Activated CD4-positive, alpha-beta T cell treated with anti-CD3 and anti-CD28 coated beads, Interleukin-2, amount 10 ng/mL, durations not matched to agents 7 days and 5 days (primary cell): ENCODE measurements around the gene DYNC1I2. TPM values are rescaled to one million over a fixed set of nuclear protein-coding genes. Genes with fewer than 3 reads are reported as not detected.
"Not testable (repeated sequence)": the region's sequence is repeated elsewhere in the genome, so short reads cannot be mapped to it uniquely, and the experiment has no call there.

ENCODE experiments used
- CTCF ChIA-PET: fragments of 350-600 bp; sonication (Branson Sonifier 250); formaldehyde crosslinking; loops from one replicate; lab custom pipeline; 2021; ENCODE audit warnings: antibody characterized with exemption; lab: Charles Lee
- POLR2A ChIA-PET: fragments of 350-600 bp; sonication (Branson Sonifier 250); formaldehyde crosslinking; loops from one replicate; lab custom pipeline; 2021; ENCODE audit warnings: antibody characterized with exemption; lab: Charles Lee
- DNase-seq: peaks from one replicate; pipeline ENCODE4 v3.0.0-alpha.2; 2020
- H3K27ac Mint-ChIP-seq: one replicate; pipeline ENCODE4 v1.8.0; 2021; ENCODE audit warnings: mild to moderate bottlenecking, moderate library complexity, mixed read lengths
- H3K27me3 Mint-ChIP-seq: one replicate; pipeline ENCODE4 v1.8.0; 2021; ENCODE audit warnings: mixed read lengths
- H3K36me3 Mint-ChIP-seq: one replicate; pipeline ENCODE4 v1.8.0; 2021; ENCODE audit warnings: low read depth, mixed read lengths
- H3K4me1 Mint-ChIP-seq: one replicate; pipeline ENCODE4 v1.8.0; 2021; ENCODE audit warnings: mixed read lengths
- H3K4me3 Mint-ChIP-seq: one replicate; pipeline ENCODE4 v1.8.0; 2021; ENCODE audit warnings: mild to moderate bottlenecking, moderate library complexity, mixed read lengths
- H3K9me3 Mint-ChIP-seq: one replicate; pipeline ENCODE4 v1.8.0; 2021; ENCODE audit warnings: mixed read lengths
- total RNA-seq, 2 experiments: library from RNA; stranded (reverse); gene quantifications; one replicate each; pipeline ENCODE4 v1.2.3, GENCODE V29; 2021

The DYNC1I2 gene
- total RNA-seq, 2 experiments from 2014 or later = 49.5 to 52.5 TPM

DNA sequence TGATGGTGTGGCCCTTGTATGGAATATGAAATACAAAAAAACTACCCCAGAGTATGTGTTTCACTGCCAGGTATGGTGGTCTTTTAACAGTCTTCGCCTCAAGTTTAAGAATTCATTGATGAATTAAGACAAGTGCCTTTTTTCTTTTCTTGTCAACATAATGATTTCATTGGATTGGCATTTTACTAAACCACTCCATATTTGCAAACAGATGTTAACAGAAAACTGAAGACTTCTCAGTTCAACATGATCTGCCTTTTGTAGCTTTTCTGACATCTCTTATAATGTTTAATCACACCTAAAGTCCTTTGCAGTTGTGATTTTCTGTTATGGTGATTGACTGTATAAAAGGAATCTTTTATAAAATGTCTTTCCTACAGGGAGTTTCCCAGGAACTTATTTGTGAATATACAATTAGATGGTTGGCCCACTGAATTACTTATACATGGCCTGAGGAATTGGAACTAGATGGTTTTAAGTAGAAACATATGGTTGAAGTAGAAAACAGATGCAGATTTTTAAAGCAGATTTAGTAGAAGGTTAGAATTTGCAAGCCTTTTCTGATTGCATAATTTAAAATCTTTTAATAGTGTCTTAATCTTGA, 39.7 kb downstream of the DYNC1I2 start:
- CTCF ChIA-PET = no interaction called here
- Mint-ChIP-seq H3K4me3 (no peak overlapping the region), H3K4me1 (no peaks in the 10 kb centered on the region)

GRCh38 chr2:171728989-171729951, 42.0 kb downstream of the DYNC1I2 start:
- Mint-ChIP-seq H3K4me3 (no peak overlapping the region), H3K9me3 (no peaks in the 10 kb centered on the region), H3K36me3 (peaks cover 53% of the 10 kb centered on the region), H3K4me1 (no peaks in the 10 kb centered on the region), H3K27me3 (no peaks in the 10 kb centered on the region), H3K27ac (no peak overlapping the region)
- DNase-seq = no peak
- POLR2A ChIA-PET = no interaction called here
- CTCF ChIA-PET = no interaction called here

More for the DNA sequence above, 39.7 kb downstream of the DYNC1I2 start:
- no peak for DNase-seq
- POLR2A ChIA-PET = no interaction called here
- Mint-ChIP-seq H3K36me3 (peaks cover 40% of the 10 kb centered on the region), H3K27ac (no peak overlapping the region), H3K27me3 (no peaks in the 10 kb centered on the region), H3K9me3 (no peaks in the 10 kb centered on the region)

- no peak for DNase-seq
- ChIA-PET CTCF (no interaction called here), POLR2A (no interaction called here)
- no peaks in the 10 kb centered on the region for H3K27me3 Mint-ChIP-seq
- H3K9me3 Mint-ChIP-seq = no peaks in the 10 kb centered on the region
- H3K4me3 Mint-ChIP-seq = no peak overlapping the region
- H3K4me1 Mint-ChIP-seq = no peaks in the 10 kb centered on the region
- H3K36me3 Mint-ChIP-seq = peaks cover 56% of the 10 kb centered on the region
- H3K27ac Mint-ChIP-seq = no peak overlapping the region
Observed at GRCh38 chr2:171729952-171730317, 42.7 kb downstream of the DYNC1I2 start.

GRCh38 chr2:171735991-171736710, 48.9 kb downstream of the DYNC1I2 start:
- Mint-ChIP-seq H3K27ac (no peak overlapping the region), H3K36me3 (peaks cover 51% of the 10 kb centered on the region), H3K27me3 (no peaks in the 10 kb centered on the region), H3K4me1 (peaks cover 4% of the 10 kb centered on the region), H3K4me3 (no peak overlapping the region), H3K9me3 (no peaks in the 10 kb centered on the region)
- no peak for DNase-seq
- ChIA-PET POLR2A (no interaction called here), CTCF (no interaction called here)

DNA sequence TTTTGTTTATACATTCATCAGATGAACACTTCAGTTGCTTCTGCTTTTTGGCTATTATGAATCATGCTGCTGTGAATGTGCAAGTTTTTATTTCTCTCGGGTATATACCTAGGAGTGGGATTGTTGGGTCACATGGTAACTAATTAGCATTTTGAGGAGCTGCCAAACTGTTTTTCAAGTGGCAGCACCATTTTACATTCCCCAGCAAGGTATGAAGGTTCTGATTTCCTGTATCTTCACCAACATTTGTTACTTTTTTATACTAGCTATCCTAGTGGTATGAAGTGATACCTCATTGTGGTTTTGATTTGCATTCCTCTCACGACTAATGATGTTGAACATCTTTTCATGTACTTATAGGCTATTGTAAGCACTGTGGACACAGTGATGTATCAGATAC, 53.9 kb downstream of the DYNC1I2 start:
- peaks cover 54% of the 10 kb centered on the region for H3K36me3 Mint-ChIP-seq
- ChIA-PET POLR2A (no interaction called here), CTCF (no interaction called here)
- no peak overlapping the region for H3K4me3 Mint-ChIP-seq
- peaks cover 8% of the 10 kb centered on the region for H3K4me1 Mint-ChIP-seq
- no peaks in the 10 kb centered on the region for H3K9me3 Mint-ChIP-seq
- H3K27ac Mint-ChIP-seq = no peak overlapping the region
- DNase-seq = no peak
- no peaks in the 10 kb centered on the region for H3K27me3 Mint-ChIP-seq

- H3K4me1 Mint-ChIP-seq = peaks cover 8% of the 10 kb centered on the region
- H3K9me3 Mint-ChIP-seq = no peaks in the 10 kb centered on the region
- H3K4me3 Mint-ChIP-seq = no peak overlapping the region
- no peak for DNase-seq
- CTCF ChIA-PET = no interaction called here
- H3K36me3 Mint-ChIP-seq = peaks cover 50% of the 10 kb centered on the region
- no peaks in the 10 kb centered on the region for H3K27me3 Mint-ChIP-seq
- H3K27ac Mint-ChIP-seq = no peak overlapping the region
- POLR2A ChIA-PET = no interaction called here
Observed at GRCh38 chr2:171742760-171743159, 55.5 kb downstream of the DYNC1I2 start.

DNA sequence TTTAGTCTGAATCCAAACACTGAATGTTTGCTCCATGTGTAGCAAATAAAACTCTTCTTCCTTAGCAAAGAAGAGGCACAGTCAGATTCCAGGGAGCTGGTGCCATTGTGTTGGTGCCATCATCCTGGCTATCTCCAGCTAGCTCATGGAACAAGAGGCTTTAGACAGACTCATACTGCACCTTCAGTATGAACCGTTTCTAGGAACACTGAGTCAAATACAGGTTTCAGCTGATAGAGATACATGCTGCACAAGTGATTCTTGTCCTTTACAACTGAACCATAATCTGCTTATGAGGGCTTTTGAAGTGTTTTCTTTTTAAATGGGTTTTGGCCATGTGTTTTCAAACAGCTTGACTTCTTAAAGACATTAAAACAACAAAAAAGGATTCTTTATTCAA, 57.9 kb downstream of the DYNC1I2 start:
- peaks cover 8% of the 10 kb centered on the region for H3K4me1 Mint-ChIP-seq
- ChIA-PET CTCF (no interaction called here), POLR2A (no interaction called here)
- no peaks in the 10 kb centered on the region for H3K9me3 Mint-ChIP-seq
- no peak overlapping the region for H3K27ac Mint-ChIP-seq
- no peak for DNase-seq
- H3K36me3 Mint-ChIP-seq = peaks cover 54% of the 10 kb centered on the region
- H3K4me3 Mint-ChIP-seq = no peak overlapping the region
- no peaks in the 10 kb centered on the region for H3K27me3 Mint-ChIP-seq

DNA sequence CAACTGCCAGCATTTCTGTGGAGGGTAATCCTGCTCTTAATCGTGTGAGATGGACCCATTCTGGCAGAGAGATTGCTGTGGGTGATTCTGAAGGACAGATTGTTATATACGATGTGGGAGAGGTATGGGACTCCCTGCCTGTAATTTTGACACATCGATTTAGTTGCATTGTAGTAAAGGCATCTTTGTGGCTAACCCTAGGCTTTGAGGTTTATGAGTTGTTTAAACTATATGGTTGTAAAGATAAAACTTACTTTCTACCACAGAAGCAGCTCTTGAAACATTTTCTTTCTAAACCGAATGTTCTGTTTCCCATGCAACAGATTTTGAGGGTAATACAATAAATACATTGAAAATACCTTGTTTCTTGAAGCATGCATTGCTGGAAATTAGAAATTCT, 58.5 kb downstream of the DYNC1I2 start:
- Mint-ChIP-seq H3K27me3 (no peaks in the 10 kb centered on the region), H3K4me3 (no peak overlapping the region), H3K4me1 (peaks cover 8% of the 10 kb centered on the region), H3K9me3 (no peaks in the 10 kb centered on the region), H3K27ac (no peak overlapping the region), H3K36me3 (peaks cover 50% of the 10 kb centered on the region)
- CTCF ChIA-PET = no interaction called here
- POLR2A ChIA-PET = no interaction called here
- DNase-seq = no peak

DNA sequence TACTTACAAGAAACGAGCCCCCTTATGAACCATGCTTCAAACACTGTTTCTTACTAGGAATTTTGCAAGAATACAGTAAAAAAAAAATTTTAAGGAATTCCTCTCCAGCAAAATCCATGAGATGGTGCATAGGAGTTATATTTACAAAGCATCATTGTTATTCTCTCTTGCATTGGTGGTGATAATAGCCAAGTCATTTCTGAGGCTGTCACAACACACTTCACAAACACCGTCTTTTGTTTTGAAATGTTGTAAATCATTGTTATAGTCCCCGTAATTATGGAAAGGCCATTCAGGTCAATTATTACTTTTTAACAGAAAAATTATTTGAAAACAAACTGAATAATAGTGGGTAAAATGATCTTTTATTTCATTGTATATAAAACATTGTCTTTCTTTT, 60.1 kb downstream of the DYNC1I2 start:
- Mint-ChIP-seq H3K27ac (no peak overlapping the region), H3K9me3 (no peaks in the 10 kb centered on the region), H3K27me3 (no peaks in the 10 kb centered on the region), H3K4me1 (no peaks in the 10 kb centered on the region), H3K4me3 (no peak overlapping the region), H3K36me3 (peaks cover 43% of the 10 kb centered on the region)
- POLR2A ChIA-PET = no interaction called here
- DNase-seq = no peak
- CTCF ChIA-PET = no interaction called here

GRCh38 chr2:171754254-171754939, 67.1 kb downstream of the DYNC1I2 start:
- H3K36me3 Mint-ChIP-seq = peaks cover 53% of the 10 kb centered on the region
- ChIA-PET CTCF (no interaction called here), POLR2A (no interaction called here)
- no peaks in the 10 kb centered on the region for H3K27me3 Mint-ChIP-seq
- no peak overlapping the region for H3K27ac Mint-ChIP-seq
- no peaks in the 10 kb centered on the region for H3K4me1 Mint-ChIP-seq
- peaks cover 14% of the 10 kb centered on the region for H3K9me3 Mint-ChIP-seq
- DNase-seq = no peak
- no peak overlapping the region for H3K4me3 Mint-ChIP-seq

GRCh38 chr2:171758762-171759161, 71.5 kb downstream of the DYNC1I2 start:
- CTCF ChIA-PET, H3K27me3 Mint-ChIP-seq, H3K27ac Mint-ChIP-seq, H3K4me1 Mint-ChIP-seq, H3K4me3 Mint-ChIP-seq, POLR2A ChIA-PET, DNase-seq: not testable (repeated sequence)
- Mint-ChIP-seq H3K36me3 (peaks cover 75% of the 10 kb centered on the region), H3K9me3 (peaks cover 19% of the 10 kb centered on the region)

- H3K4me3 Mint-ChIP-seq, POLR2A ChIA-PET, DNase-seq, H3K4me1 Mint-ChIP-seq, H3K27me3 Mint-ChIP-seq, H3K27ac Mint-ChIP-seq, CTCF ChIA-PET: not testable (repeated sequence)
- Mint-ChIP-seq H3K36me3 (peaks cover 58% of the 10 kb centered on the region), H3K9me3 (peaks cover 14% of the 10 kb centered on the region)
Observed at GRCh38 chr2:171761176-171761575, 73.9 kb downstream of the DYNC1I2 start.
